Fibroblast of lung (primary cell): ENCODE results near the gene SLC9B2.

Experiments
- EZH2 ChIP-seq: IDR thresholded peaks from 2 replicates; pipeline ENCODE4 v1.5.1; 2012; ENCODE audit warnings: low read length, control low read depth, mild to moderate bottlenecking; ENCODE audit errors: missing control alignments
- TF ChIP-seq, protein P1 (sequence below), 2 donors: IDR thresholded peaks in 1 of 2; conservative IDR thresholded peaks in 1 of 2; 1 replicate in 1 of 2; 2 replicates in 1 of 2; pipeline ENCODE4 v1.5.1; 2011 to 2012; ENCODE audit warnings: low read length in 2 of 2, control low read depth in 1 of 2, inconsistent platforms in 1 of 2, low read depth in 1 of 2, mild to moderate bottlenecking in 1 of 2

DNA sequence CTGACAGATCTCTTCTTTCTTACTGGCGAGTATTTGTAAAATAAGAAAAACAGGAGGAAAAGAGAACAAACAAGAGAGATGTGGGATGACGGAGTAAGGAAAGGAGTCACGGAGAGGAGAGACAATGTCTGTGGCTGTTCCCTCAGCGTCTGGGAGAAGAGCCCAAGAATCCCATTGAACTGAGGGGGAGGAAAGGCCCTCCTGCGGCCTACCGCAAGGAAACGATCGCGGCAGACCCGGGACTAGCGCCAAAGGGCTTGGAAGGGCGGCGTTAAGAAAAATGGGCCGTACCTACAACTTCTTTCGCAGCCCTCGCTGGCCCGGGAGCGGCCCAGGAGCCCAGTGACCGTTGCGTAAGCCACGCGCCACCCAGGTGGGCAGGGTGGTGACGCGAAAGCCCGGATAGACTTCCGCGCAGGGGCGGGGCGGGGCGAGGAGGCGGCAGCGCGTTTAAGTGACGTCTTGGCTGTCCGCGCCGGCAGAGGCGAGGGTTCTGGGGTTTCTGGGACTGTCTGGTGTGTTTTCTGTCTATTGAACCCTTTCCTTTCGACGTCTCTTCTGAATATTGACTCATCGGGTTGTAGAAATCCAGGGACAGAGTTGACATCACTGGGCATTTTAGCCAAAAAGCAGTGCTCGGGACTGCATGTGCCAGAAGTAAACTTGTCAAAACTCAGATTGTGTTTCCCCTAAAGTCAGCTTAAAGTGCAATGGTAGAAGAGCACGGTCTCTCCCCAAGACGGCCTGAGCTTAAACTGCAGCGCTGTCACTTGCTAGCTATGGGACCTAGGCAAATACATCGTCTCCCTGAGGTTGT lies 57.0 kb downstream of the SLC9B2 start, which contains the start of gene SLC9B1:
- TF ChIP-seq EZH2, result no peak
- TF ChIP-seq, protein P1, sequence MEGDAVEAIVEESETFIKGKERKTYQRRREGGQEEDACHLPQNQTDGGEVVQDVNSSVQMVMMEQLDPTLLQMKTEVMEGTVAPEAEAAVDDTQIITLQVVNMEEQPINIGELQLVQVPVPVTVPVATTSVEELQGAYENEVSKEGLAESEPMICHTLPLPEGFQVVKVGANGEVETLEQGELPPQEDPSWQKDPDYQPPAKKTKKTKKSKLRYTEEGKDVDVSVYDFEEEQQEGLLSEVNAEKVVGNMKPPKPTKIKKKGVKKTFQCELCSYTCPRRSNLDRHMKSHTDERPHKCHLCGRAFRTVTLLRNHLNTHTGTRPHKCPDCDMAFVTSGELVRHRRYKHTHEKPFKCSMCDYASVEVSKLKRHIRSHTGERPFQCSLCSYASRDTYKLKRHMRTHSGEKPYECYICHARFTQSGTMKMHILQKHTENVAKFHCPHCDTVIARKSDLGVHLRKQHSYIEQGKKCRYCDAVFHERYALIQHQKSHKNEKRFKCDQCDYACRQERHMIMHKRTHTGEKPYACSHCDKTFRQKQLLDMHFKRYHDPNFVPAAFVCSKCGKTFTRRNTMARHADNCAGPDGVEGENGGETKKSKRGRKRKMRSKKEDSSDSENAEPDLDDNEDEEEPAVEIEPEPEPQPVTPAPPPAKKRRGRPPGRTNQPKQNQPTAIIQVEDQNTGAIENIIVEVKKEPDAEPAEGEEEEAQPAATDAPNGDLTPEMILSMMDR (conservative IDR thresholded peaks at IDR 0.05 in 1 of 2, IDR thresholded peaks at IDR 0.05 in 1 of 2; ENCODE audit: low read depth in 1 of 2, low read length in 2 of 2), result no peak
